NCI-H526 (cell line): ENCODE data around the gene TEAD3.
A peak's percentile ranks its signal among the peaks of the same experiment; 100 is the strongest.

ENCODE experiments used
- DNase-seq, 2 experiments: peaks; one replicate each; lab custom pipeline; 2025; lab: John Stamatoyannopoulos, UW

Gene TEAD3

GRCh38 chr6:35492258-35492973 is 4.5 kb downstream of the TEAD3 start:
- no peak for DNase-seq

- peak in 1 of 2 experiments; percentile 32 for DNase-seq
Measured at GRCh38 chr6:35491558-35492257, 5.2 kb downstream of the TEAD3 start.

DNA sequence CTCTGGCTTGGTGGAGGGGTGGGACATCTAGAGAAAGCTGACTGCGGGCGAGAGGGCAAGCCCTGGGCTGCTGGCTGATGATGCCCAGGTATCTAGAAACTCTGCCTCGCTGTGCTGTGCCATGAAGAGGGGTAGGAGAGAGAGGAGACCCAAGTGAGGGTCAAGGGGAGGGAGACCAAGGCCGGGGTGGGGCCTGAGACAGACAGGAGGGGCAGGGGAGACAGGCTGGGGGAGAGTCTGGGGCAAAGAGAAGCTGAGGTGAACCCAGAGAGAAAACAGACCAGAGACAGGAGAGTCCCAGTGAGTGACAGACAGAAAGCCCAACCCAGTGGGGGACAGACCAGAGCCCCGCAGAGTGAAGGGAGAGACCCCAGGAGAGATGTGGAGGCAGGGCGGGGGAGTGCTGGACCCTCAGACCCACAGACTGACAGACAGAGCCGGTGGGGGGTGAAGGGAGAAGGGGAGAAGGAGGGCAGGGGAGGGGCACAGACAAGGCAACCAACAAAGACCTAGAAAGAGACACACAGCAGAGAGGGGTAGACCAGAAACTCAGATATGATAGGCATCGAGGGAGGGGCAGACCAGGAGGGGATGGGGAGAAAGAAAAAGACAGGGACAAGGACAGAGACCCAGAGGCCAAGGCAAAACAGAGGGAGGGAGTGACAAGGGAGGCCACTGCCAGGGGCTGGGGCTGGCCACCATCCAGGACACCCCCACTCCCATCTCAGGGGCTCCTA is 5.9 kb downstream of the TEAD3 start:
- no peak for DNase-seq

- peak in 1 of 2 experiments; percentile 66 for DNase-seq
Measured at GRCh38 chr6:35489995-35490791, 6.7 kb downstream of the TEAD3 start.

GRCh38 chr6:35489066-35489465 is 7.8 kb downstream of the TEAD3 start:
- DNase-seq: no peak

DNA sequence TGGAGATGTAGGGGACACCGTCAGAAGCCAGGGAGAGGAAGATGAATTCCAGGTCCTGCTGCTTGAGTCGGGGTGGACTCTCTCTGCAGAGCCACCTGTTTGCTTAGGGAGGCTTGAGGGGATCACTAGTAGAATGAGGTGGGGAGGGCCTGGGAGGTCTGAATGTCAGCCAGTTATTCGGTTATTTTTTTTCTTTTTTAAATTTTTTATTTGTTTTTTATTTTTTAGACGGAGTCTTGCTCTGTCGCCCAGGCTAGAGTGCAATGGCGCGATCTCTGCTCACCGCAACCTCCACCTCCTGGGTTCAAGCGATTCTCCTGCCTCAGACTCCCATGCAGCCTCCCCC is 8.4 kb downstream of the TEAD3 start:
- no peak for DNase-seq

DNA sequence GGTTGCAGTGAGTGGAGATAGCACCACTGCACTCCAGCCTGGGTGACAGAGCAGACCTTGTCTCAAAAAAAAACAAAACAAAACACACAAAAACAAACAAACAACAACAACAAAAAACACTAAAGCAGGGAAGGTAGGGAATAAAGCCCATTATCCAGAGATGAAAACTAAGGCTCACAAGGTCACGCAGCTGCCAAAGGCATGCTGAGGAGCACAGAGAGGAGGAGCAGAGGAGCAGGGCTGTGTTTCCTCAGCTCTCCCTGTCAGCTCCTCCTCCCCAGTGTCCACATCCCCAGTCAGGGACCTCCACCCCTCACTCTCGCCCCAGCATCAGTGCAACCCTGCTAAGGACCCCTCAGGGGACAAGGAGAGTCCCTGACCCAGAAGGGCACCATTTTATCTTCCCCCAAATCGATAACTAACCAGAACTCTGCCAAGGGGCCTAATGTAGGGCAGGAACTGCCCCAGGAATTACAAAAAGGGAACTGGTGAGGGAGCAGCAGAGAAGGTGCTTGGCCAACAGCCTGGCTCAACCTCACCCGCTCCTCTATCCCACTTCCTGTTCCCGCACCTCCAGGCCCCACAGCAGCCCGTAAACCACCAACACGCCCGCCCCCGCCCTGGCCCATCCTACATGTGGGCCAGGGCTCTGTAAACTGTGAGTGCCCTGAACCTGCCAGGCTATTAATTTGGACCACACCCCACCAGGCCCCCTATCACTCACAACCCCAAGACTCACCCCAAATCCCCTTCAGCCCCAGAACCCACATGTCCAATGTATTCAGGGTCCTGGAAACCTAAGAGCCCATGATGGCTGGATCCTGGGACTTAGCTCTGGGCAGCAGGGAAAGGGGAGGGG is 9.0 kb downstream of the TEAD3 start:
- DNase-seq: peak in 1 of 2 experiments; percentile 67

GRCh38 chr6:35486005-35486925 is 10.6 kb downstream of the TEAD3 start:
- peak; percentile 75 to 96 for DNase-seq

GRCh38 chr6:35485402-35485877 is 11.4 kb downstream of the TEAD3 start:
- DNase-seq: peak; percentile 41 to 77

DNA sequence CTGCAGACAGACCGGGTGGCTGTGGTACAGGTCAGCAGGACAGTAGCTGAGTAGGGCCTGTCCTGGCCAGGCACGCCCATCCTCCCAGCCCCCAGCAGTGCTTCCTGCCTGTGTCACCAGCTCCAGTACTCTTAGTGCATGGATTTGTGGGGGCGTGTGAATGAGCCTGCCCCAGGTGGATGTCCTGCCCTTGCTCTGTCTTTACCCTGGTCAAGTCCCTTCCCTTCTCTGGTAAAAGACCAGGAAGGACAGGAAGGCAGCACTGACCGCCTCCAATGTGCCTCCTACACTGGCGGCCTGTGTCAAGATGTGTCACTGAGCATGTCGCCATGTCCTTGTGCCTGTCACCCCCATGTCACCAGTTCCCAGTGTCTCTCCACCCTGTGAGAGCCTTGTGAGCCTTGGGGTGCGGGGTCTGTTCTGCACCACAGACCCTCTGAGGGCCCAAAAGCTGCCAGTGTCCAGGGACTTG is 11.9 kb downstream of the TEAD3 start:
- DNase-seq: no peak

DNA sequence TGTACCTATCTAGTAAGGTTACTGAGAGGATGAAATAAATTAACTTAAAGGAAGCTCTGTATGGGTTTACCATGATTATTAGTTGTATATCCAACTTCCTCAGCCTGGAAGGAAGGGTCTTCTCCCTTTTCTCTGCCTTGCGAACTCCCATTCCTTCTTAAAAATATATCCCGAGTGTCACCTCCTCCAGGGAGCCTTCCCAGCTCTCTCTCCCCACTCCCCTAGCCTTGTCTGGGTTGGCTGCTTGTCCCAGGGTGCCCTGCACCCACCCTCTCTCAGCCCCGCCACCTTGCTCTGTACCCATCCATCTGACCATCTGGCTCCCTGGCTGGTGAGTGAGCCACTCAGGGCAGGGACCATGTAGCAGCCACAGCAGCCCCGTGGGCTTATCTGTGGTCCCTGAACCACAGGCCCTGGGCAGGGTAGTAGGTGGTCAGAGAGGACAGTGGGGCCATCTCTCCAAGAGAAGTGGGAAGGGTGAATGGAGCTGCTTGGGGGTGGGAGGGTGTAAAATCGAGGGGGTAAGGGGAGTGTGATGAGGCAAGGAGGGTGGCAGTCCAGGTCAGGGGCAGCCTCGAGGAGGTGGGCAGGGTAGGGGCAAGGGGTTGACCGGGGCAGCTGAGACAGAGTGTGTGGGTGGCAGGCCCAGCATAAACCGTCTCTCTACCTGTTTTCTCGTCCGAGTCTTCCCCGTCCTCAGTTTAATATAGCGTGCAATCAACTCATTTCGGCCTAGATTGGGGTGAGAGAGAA is 12.8 kb downstream of the TEAD3 start:
- DNase-seq: no peak

DNA sequence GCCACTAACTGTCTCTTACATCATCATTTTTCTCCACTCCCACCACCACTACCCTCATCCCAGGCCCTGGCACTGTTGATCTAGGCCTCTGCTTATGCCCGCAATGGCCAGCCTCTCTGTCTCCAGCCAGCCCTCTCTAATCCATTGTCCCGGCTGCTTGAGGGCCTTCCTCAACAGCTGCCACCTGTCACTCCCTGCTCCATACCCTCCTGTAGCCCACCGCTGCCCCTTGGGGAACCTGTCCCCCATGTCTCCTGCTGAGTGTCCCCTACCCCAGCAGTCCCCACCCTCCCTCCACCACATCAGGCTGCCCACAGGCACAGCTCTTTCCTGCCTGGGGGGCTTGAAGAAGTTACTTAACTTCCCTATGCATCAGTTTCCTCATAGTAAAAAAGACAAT is 13.4 kb downstream of the TEAD3 start:
- no peak for DNase-seq

DNA sequence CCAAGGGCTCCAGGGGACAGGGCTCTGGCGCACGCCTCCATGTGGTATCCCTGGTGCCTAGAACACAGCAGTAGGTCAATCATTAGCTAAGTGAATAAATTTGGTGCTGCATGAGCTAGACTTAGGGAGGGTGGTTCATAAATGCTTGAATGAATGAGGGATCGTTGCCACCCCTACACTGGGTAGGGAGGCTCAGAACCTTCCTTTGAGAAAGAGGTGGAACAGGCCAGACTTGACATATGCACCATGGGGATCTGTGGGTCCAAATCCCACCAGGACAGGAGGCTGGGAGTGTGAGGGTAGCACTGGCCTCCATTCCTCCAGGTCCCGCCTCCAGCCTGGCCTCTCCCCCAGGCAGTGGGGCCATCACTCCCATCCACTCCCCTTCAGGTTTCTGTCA is 13.8 kb downstream of the TEAD3 start:
- DNase-seq: no peak

DNA sequence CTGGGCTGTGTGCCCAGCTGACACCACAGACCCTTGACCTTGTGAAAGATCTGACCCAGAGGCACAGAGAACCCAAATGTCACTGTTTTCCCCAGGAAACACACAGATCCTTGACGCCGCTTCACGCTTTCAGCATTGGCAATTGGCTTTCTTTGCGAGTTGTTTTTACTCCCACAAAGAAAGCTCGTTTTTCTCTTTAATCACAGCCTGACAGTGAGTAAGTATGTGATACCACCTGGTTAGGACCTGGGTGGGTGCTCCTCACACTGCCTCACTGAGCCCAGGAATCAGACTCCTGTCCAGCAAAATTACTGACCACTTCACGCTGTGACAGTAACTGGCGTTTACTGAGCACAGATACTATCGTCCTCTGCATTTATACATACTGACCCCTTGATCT is 15.7 kb downstream of the TEAD3 start:
- no peak for DNase-seq

DNA sequence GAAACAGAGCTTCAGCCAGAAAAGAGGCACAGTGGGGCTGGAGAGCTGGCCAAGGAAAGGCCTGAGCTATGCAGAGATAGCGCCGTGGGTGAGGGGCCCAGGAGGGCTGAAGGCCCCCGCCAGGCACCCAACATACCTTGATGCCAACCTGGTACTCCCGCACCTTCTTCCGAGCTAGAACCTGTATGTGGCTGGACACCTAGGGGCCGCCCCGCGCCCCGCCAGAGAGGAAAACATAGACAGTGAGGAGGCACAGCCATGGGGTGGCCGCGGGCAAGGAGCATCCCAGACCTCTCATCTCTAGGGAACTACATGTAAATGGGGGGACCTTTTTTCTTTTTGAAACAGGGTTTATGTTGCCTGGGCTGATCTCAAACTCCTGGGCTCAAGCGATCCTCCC is 16.7 kb downstream of the TEAD3 start:
- DNase-seq: no peak

- no peak for DNase-seq
Measured at GRCh38 chr6:35478259-35478658, 18.6 kb downstream of the TEAD3 start.

GRCh38 chr6:35477551-35478179 is 19.2 kb downstream of the TEAD3 start:
- DNase-seq: peak in 1 of 2 experiments; percentile 24

GRCh38 chr6:35477028-35477427 is 19.9 kb downstream of the TEAD3 start:
- DNase-seq: no peak

DNA sequence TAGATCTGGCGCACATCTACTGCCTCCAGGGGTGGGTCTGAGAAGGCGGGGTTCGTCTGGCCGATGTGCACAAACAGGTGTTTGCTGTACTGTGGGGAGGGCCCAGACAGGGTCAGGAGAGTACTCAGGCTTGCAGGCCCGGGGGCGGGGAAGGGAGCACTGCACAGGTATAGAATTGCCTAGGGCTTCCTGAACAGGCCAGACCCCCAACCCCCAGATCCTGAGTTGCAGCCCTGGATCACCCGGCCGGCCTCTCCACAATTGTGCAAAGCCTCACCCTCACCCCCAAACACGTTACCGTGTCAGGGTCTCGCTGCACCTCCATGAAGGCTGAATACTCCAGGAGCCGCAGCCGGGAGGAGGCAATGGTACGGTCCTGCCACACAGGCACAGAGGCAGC is 20.9 kb downstream of the TEAD3 start:
- DNase-seq: no peak
